ENCODE measurements around the gene WRAP73. TPM values are rescaled to one million over a fixed set of nuclear protein-coding genes. Genes with fewer than 3 reads are reported as not detected.

Gene WRAP73
- polyA plus RNA-seq, 2 donors = 13.6 to 16.4 TPM

DNA sequence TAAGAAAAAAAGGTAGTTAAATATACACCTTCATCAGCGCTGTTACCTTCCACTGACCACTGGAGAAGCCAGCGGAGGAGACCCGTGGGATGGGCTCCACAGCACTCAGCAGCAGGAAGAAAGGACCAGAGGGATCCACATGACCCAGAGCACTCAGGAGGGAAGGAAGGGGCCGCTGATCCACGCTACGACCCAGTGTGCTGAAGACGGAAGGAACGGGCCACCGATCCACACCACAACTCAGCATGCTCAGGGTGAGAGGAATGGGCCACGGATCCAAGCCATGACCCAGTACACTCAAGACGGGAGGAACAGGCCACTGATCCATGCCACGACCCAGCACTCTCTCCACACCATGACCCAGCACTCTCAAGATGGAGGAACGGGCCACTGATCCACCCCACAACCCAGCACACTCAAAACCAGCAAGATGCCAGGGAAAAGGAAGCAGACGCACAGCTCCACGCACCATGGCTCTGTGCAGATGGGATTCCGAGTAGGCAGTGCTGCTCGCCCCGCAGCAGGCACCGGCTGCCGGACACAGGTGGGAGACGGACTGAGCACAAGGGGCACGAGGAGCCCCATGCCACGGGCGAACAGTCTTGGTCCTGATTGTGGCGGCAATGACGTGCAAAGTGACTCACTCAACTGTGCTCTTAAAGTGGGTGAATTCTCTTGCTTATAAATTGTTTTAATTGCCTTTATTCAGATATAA lies 8.7 kb downstream of the WRAP73 start:
- H3K4me1 ChIP-seq (ENCODE audit: control insufficient read depth in 2 of 2, insufficient read depth in 2 of 2, low read length in 1 of 2) = peaks cover 0 to 2% of the 10 kb centered on the region in 2 donors
- WGBS, 2 donors = 94 to 96% methylated on average over 26 of the region's 26 CpGs
- H3K27me3 ChIP-seq (ENCODE audit: control insufficient read depth in 1 of 2, insufficient read depth in 2 of 2, low read length in 2 of 2) = no peaks in the 10 kb centered on the region
- no peak overlapping the region for H3K27ac ChIP-seq (ENCODE audit: low read depth in 2 of 2, low read length in 1 of 2)
- H3K4me3 ChIP-seq (ENCODE audit: low read depth in 1 of 2, low read length in 2 of 2) = no peak overlapping the region
- H3K36me3 ChIP-seq (ENCODE audit: control insufficient read depth in 2 of 2, insufficient read depth in 2 of 2, low read length in 1 of 2) = peaks cover 0 to 35% of the 10 kb centered on the region in 2 donors
- H3K9me3 ChIP-seq (ENCODE audit: control insufficient read depth in 2 of 2, insufficient read depth in 1 of 2, low read depth in 1 of 2, low read length in 1 of 2) = no peaks in the 10 kb centered on the region

DNA sequence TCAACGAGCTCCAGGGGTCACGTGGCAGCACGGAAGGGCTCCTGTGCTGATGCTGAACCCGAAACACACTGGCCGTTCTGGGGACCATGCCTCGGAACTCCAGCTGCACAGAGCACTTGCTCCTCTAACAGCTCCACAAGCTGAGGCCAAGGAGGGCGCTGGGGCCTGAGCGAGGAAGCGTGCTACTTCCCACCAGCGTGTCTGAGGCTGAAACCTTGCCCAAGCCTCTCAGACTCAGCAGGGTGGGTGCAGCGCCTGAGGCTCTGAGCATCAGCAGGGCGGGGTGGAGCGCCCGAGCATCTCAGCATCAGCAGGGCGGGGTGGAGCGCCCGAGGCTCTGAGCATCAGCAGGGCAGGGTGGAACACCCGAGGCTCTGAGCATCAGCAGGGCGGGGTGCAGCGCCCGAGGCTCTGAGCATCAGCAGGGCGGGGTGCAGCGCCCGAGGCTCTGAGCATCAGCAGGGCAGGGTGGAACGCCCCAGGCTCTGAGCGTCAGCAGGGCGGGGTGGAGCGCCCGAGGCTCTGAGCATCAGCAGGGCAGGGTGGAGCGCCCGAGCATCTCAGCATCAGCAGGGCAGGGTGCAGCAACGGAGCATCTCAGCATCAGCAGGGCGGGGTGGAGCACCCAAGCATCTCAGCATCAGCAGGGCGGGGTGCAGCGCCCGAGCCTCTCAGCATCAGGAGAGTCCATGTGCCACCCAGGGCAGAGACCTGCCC lies 9.6 kb downstream of the WRAP73 start:
- no peaks in the 10 kb centered on the region for H3K27me3 ChIP-seq (ENCODE audit: control insufficient read depth in 1 of 2, insufficient read depth in 2 of 2, low read length in 2 of 2)
- WGBS, 2 donors = 82 to 90% methylated on average over 29 to 36 of the region's 36 CpGs
- no peak overlapping the region for H3K27ac ChIP-seq (ENCODE audit: low read depth in 2 of 2, low read length in 1 of 2)
- H3K9me3 ChIP-seq (ENCODE audit: control insufficient read depth in 2 of 2, insufficient read depth in 1 of 2, low read depth in 1 of 2, low read length in 1 of 2) = no peaks in the 10 kb centered on the region
- H3K4me3 ChIP-seq (ENCODE audit: low read depth in 1 of 2, low read length in 2 of 2) = no peak overlapping the region
- peaks cover 0 to 36% of the 10 kb centered on the region in 2 donors for H3K36me3 ChIP-seq (ENCODE audit: control insufficient read depth in 2 of 2, insufficient read depth in 2 of 2, low read length in 1 of 2)
- no peaks in the 10 kb centered on the region for H3K4me1 ChIP-seq (ENCODE audit: control insufficient read depth in 2 of 2, insufficient read depth in 2 of 2, low read length in 1 of 2)

DNA sequence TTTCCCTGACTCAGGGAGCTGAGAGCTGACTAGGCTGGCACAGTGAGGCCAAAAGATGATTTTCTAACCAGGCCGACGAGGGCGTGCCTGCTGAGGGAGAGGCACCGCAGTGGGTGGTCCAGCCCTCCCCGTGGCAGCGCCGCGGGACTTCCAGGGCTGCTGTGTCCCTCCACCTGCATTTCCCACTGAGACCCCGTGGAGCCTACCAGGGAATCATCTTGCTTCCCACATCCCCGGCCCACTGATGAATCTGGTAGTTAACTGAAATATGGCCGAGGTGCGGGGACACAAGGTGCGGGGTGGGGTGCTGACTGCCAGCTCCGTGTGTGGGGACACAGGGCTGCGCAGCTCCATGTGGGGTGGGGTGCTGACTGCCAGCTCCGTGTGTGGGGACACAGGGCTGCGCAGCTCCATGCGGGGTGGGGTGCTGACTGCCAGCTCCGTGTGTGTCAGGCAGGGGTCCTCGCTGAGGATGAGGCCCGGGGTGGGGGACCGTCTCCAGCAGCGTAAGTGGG lies 10.4 kb downstream of the WRAP73 start:
- H3K36me3 ChIP-seq (ENCODE audit: control insufficient read depth in 2 of 2, insufficient read depth in 2 of 2, low read length in 1 of 2) = peaks cover 0 to 40% of the 10 kb centered on the region in 2 donors
- 93% methylated on average over 23 of the region's 23 CpGs for WGBS, 2 donors
- H3K4me1 ChIP-seq (ENCODE audit: control insufficient read depth in 2 of 2, insufficient read depth in 2 of 2, low read length in 1 of 2) = no peaks in the 10 kb centered on the region
- no peaks in the 10 kb centered on the region for H3K9me3 ChIP-seq (ENCODE audit: control insufficient read depth in 2 of 2, insufficient read depth in 1 of 2, low read depth in 1 of 2, low read length in 1 of 2)
- no peaks in the 10 kb centered on the region for H3K27me3 ChIP-seq (ENCODE audit: control insufficient read depth in 1 of 2, insufficient read depth in 2 of 2, low read length in 2 of 2)
- H3K4me3 ChIP-seq (ENCODE audit: low read depth in 1 of 2, low read length in 2 of 2) = no peak overlapping the region
- H3K27ac ChIP-seq (ENCODE audit: low read depth in 2 of 2, low read length in 1 of 2) = no peak overlapping the region

DNA sequence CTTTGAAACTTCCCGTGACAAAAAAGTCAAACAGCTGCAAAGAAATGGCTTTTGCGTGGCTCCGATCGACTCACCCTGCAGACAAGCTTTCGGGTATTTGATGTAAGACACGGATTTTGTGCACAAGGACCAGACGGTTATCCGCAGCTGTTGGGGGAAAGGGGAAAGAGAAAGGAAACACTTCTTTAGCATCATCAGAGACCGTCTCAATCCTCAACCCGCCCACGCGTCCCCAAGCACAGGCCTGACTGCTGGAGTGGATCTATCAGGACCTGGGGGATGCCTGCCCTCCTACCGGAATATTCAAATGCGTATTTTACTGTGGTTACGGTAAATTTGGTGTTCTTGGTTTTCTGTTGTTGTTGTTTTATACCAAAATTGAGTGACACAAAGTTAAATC lies 11.2 kb downstream of the WRAP73 start:
- Histone ChIP-seq H3K36me3 (ENCODE audit: control insufficient read depth in 2 of 2, insufficient read depth in 2 of 2, low read length in 1 of 2) (peaks cover 0 to 48% of the 10 kb centered on the region in 2 donors), H3K4me3 (ENCODE audit: low read depth in 1 of 2, low read length in 2 of 2) (no peak overlapping the region), H3K9me3 (ENCODE audit: control insufficient read depth in 2 of 2, insufficient read depth in 1 of 2, low read depth in 1 of 2, low read length in 1 of 2) (no peaks in the 10 kb centered on the region), H3K27me3 (ENCODE audit: control insufficient read depth in 1 of 2, insufficient read depth in 2 of 2, low read length in 2 of 2) (no peaks in the 10 kb centered on the region), H3K27ac (ENCODE audit: low read depth in 2 of 2, low read length in 1 of 2) (no peak overlapping the region), H3K4me1 (ENCODE audit: control insufficient read depth in 2 of 2, insufficient read depth in 2 of 2, low read length in 1 of 2) (no peaks in the 10 kb centered on the region)
- 93 to 94% methylated on average over 15 of the region's 15 CpGs for WGBS, 2 donors

- 96 to 97% methylated on average over 12 of the region's 12 CpGs for WGBS, 2 donors
- no peaks in the 10 kb centered on the region for H3K9me3 ChIP-seq (ENCODE audit: control insufficient read depth in 2 of 2, insufficient read depth in 1 of 2, low read depth in 1 of 2, low read length in 1 of 2)
- no peak overlapping the region for H3K4me3 ChIP-seq (ENCODE audit: low read depth in 1 of 2, low read length in 2 of 2)
- peaks cover 1 to 50% of the 10 kb centered on the region in 2 donors for H3K36me3 ChIP-seq (ENCODE audit: control insufficient read depth in 2 of 2, insufficient read depth in 2 of 2, low read length in 1 of 2)
- H3K27ac ChIP-seq (ENCODE audit: low read depth in 2 of 2, low read length in 1 of 2) = no peak overlapping the region
- no peaks in the 10 kb centered on the region for H3K4me1 ChIP-seq (ENCODE audit: control insufficient read depth in 2 of 2, insufficient read depth in 2 of 2, low read length in 1 of 2)
- H3K27me3 ChIP-seq (ENCODE audit: control insufficient read depth in 1 of 2, insufficient read depth in 2 of 2, low read length in 2 of 2) = no peaks in the 10 kb centered on the region
Measured at GRCh38 chr1:3638027-3638426, 11.9 kb downstream of the WRAP73 start.

- 94% methylated on average over 11 of the region's 11 CpGs for WGBS, 2 donors
- Histone ChIP-seq H3K36me3 (ENCODE audit: control insufficient read depth in 2 of 2, insufficient read depth in 2 of 2, low read length in 1 of 2) (peaks cover 4 to 56% of the 10 kb centered on the region in 2 donors), H3K27ac (ENCODE audit: low read depth in 2 of 2, low read length in 1 of 2) (no peak overlapping the region), H3K9me3 (ENCODE audit: control insufficient read depth in 2 of 2, insufficient read depth in 1 of 2, low read depth in 1 of 2, low read length in 1 of 2) (no peaks in the 10 kb centered on the region), H3K4me3 (ENCODE audit: low read depth in 1 of 2, low read length in 2 of 2) (no peak overlapping the region), H3K27me3 (ENCODE audit: control insufficient read depth in 1 of 2, insufficient read depth in 2 of 2, low read length in 2 of 2) (no peaks in the 10 kb centered on the region), H3K4me1 (ENCODE audit: control insufficient read depth in 2 of 2, insufficient read depth in 2 of 2, low read length in 1 of 2) (peaks cover 0 to 7% of the 10 kb centered on the region in 2 donors)
Measured at GRCh38 chr1:3636531-3636930, 13.4 kb downstream of the WRAP73 start.

DNA sequence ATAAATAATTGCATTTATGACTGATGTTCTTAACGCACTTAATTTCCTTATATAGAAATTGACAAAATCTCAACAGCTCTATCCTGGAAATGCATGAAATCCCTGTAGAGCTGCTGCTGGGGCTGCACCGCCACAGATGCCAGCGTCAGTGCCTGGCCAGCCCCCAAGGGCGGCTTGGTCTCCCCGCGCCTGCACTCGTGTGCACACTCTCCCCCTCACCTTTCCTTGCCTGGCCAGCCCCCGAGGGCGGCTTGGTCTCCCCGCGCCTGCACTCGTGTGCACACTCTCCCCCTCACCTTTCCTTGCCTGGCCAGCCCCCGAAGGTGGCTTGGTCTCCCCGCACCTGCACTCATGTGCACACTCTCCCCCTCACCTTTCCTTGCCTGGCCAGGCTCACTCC lies 13.8 kb downstream of the WRAP73 start:
- Histone ChIP-seq H3K27ac (ENCODE audit: low read depth in 2 of 2, low read length in 1 of 2) (no peak overlapping the region), H3K4me3 (ENCODE audit: low read depth in 1 of 2, low read length in 2 of 2) (no peak overlapping the region), H3K27me3 (ENCODE audit: control insufficient read depth in 1 of 2, insufficient read depth in 2 of 2, low read length in 2 of 2) (no peaks in the 10 kb centered on the region), H3K4me1 (ENCODE audit: control insufficient read depth in 2 of 2, insufficient read depth in 2 of 2, low read length in 1 of 2) (peaks cover 0 to 7% of the 10 kb centered on the region in 2 donors), H3K36me3 (ENCODE audit: control insufficient read depth in 2 of 2, insufficient read depth in 2 of 2, low read length in 1 of 2) (peaks cover 4 to 55% of the 10 kb centered on the region in 2 donors), H3K9me3 (ENCODE audit: control insufficient read depth in 2 of 2, insufficient read depth in 1 of 2, low read depth in 1 of 2, low read length in 1 of 2) (no peaks in the 10 kb centered on the region)
- 92 to 94% methylated on average over 14 of the region's 14 CpGs for WGBS, 2 donors

DNA sequence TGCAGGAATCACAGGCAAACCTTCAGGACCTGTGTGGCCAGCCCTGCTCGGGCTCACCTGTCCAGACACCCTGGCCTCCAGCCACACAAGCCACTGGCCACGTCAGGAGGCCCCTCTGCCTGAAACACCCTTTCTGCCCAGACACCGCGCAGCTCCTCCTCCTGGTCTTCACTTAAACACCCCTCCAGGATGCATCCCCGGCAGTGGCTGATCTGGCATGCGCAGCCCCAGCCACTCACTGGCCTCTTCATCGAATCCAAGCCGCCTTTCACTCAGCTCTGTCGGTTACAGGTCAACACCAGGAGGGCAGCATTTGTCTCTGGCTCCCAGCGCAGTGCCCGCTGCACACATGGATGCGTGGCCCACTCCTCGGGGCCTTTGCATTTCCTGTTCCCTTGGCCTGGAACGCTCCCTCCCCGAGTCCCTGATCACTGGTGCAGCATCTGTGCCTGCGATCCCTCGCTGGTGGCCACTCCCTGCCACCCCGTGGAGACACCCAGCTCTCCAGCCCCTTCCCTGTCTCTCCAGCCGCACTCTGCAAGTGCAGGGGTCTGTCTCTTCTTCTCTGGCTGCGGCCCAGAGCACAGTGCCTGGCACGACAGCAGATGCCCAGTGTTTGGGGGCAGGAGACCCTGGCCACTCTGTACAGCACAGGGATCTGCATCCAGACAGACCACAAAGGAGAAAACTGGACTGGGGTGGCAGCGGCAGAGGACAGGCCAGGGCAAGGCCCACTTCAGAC lies 15.7 kb downstream of the WRAP73 start:
- H3K4me1 ChIP-seq (ENCODE audit: control insufficient read depth in 2 of 2, insufficient read depth in 2 of 2, low read length in 1 of 2) = peaks cover 0 to 7% of the 10 kb centered on the region in 2 donors
- no peak overlapping the region for H3K27ac ChIP-seq (ENCODE audit: low read depth in 2 of 2, low read length in 1 of 2)
- peaks cover 4 to 55% of the 10 kb centered on the region in 2 donors for H3K36me3 ChIP-seq (ENCODE audit: control insufficient read depth in 2 of 2, insufficient read depth in 2 of 2, low read length in 1 of 2)
- 93 to 94% methylated on average over 22 of the region's 22 CpGs for WGBS, 2 donors
- no peak overlapping the region for H3K4me3 ChIP-seq (ENCODE audit: low read depth in 1 of 2, low read length in 2 of 2)
- no peaks in the 10 kb centered on the region for H3K27me3 ChIP-seq (ENCODE audit: control insufficient read depth in 1 of 2, insufficient read depth in 2 of 2, low read length in 2 of 2)
- H3K9me3 ChIP-seq (ENCODE audit: control insufficient read depth in 2 of 2, insufficient read depth in 1 of 2, low read depth in 1 of 2, low read length in 1 of 2) = no peaks in the 10 kb centered on the region

DNA sequence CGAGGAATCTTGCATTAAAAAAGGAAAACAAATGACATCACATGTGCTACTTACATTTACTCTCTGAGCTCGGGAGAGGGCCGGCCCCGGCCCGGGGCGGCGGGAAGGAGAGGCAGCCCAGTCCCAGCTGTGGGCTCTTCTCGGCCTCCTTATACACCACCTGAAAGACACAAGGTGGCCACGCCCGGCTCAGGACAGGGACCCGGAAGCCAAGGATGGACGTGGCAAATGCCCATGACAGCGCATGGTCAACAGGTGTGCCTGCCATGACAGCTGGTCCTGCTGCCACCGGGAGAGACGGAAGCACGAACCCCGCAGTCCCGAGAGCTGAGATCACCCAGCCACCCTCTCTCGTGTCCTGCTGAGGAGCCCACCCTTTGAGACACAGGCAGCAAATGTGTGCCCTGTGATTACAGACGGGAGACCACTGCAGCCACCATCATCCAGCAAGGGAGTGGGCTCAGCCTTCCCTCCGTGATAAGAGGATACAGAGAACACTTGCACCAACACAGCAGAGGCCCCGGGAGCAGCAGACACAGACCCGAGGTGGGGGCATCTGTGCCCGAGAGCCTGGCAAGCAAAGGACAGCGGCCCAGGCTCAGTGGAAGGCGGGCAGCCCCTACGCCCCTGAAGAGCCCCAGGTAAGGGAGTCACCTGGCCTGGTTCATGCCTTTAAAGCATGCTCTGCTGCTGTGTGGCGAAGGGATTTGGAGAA lies 16.4 kb downstream of the WRAP73 start:
- Histone ChIP-seq H3K9me3 (ENCODE audit: control insufficient read depth in 2 of 2, insufficient read depth in 1 of 2, low read depth in 1 of 2, low read length in 1 of 2) (no peaks in the 10 kb centered on the region), H3K4me3 (ENCODE audit: low read depth in 1 of 2, low read length in 2 of 2) (no peak overlapping the region), H3K36me3 (ENCODE audit: control insufficient read depth in 2 of 2, insufficient read depth in 2 of 2, low read length in 1 of 2) (peaks cover 8 to 57% of the 10 kb centered on the region in 2 donors), H3K27me3 (ENCODE audit: control insufficient read depth in 1 of 2, insufficient read depth in 2 of 2, low read length in 2 of 2) (no peaks in the 10 kb centered on the region), H3K4me1 (ENCODE audit: control insufficient read depth in 2 of 2, insufficient read depth in 2 of 2, low read length in 1 of 2) (peaks cover 0 to 7% of the 10 kb centered on the region in 2 donors), H3K27ac (ENCODE audit: low read depth in 2 of 2, low read length in 1 of 2) (no peak overlapping the region)
- 94 to 95% methylated on average over 28 of the region's 28 CpGs for WGBS, 2 donors
